Astrocyte (in vitro differentiated cells and primary cell): ENCODE data around the gene ESPNL.

ENCODE experiments used
- EZH2 ChIP-seq: IDR thresholded peaks from 2 replicates; pipeline ENCODE4 v1.6.1; 2012; ENCODE audit warnings: mild to moderate bottlenecking, low read length, inconsistent platforms; ENCODE audit not compliant: insufficient read depth
- TF ChIP-seq, protein P1 (sequence below): IDR thresholded peaks from 2 replicates; pipeline ENCODE4 v1.5.1; 2011; ENCODE audit warnings: low read depth, mild to moderate bottlenecking, inconsistent platforms, low read length, moderate library complexity; ENCODE audit not compliant: insufficient read depth

- TF ChIP-seq EZH2, result no peak
- TF ChIP-seq, protein P1, sequence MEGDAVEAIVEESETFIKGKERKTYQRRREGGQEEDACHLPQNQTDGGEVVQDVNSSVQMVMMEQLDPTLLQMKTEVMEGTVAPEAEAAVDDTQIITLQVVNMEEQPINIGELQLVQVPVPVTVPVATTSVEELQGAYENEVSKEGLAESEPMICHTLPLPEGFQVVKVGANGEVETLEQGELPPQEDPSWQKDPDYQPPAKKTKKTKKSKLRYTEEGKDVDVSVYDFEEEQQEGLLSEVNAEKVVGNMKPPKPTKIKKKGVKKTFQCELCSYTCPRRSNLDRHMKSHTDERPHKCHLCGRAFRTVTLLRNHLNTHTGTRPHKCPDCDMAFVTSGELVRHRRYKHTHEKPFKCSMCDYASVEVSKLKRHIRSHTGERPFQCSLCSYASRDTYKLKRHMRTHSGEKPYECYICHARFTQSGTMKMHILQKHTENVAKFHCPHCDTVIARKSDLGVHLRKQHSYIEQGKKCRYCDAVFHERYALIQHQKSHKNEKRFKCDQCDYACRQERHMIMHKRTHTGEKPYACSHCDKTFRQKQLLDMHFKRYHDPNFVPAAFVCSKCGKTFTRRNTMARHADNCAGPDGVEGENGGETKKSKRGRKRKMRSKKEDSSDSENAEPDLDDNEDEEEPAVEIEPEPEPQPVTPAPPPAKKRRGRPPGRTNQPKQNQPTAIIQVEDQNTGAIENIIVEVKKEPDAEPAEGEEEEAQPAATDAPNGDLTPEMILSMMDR, result no peak
Observed at GRCh38 chr2:238060096-238060541, 40.0 kb upstream of the ESPNL start.
